IPS DF 6.9 (cell line): Measurements from ENCODE around the gene HS1BP3.

ENCODE experiments used
- DNase-seq: peaks from one replicate; pipeline ENCODE4 v3.0.0-alpha.2; 2013; ENCODE audit warnings: low read depth, low spot score
- H3K27ac ChIP-seq: one replicate; pipeline ENCODE4 v1.5.1; 2013; ENCODE audit warnings: low read length, control low read depth
- H3K27me3 ChIP-seq: 2 replicates; pipeline ENCODE4 v1.6.1; 2013; ENCODE audit warnings: mild to moderate bottlenecking, low read length; ENCODE audit not compliant: control insufficient read depth, insufficient read depth
- H3K36me3 ChIP-seq: 2 replicates; pipeline ENCODE4 v1.6.1; 2013; ENCODE audit warnings: low read length; ENCODE audit not compliant: control insufficient read depth, insufficient read depth
- H3K4me1 ChIP-seq: 2 replicates; pipeline ENCODE4 v1.6.1; 2013; ENCODE audit warnings: low read length; ENCODE audit not compliant: control insufficient read depth, insufficient read depth
- H3K4me3 ChIP-seq: 2 replicates; pipeline ENCODE4 v1.5.1; 2013; ENCODE audit warnings: mild to moderate bottlenecking, low read length
- H3K9me3 ChIP-seq: 2 replicates; pipeline ENCODE4 v1.6.1; 2013; ENCODE audit warnings: low read length, inconsistent platforms; ENCODE audit not compliant: control insufficient read depth, insufficient read depth
- whole genome bisulfite sequencing: extraction: QIAGEN DNeasy Blood & Tissue Kit; methylation state at CpG from one replicate; pipeline ENCODE4 v1.1.7; 2013; ENCODE audit warnings: mixed read lengths, missing lambda C conversion rate; ENCODE audit not compliant: insufficient read length, insufficient coverage; 5-methylcytosine and 5-hydroxymethylcytosine counted together

HS1BP3 gene

DNA sequence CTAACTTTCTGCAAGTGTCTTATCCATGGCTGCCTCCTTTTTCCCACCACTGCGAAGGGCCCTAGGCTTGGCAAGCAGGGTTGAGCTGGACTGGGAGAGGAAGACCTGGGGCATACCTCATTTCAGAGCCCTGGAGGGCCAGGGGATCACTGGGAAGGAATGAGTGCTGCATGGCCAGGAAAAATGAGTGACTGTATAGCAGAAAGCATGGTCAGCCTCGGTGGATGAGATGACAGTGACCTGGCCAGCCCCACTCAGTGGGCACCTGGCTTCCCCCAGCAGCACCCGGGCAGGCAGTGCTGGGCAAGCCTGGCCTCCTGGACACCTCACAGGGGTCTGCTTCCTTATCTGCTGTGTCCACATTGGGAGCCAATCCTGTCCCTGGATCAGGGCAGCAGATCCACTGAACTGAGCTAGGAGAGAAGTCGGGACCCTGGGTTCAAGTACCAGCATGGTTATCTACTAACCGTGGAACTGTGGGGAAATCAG, 76.4 kb downstream of the HS1BP3 start:
- H3K4me1 ChIP-seq = no peaks in the 10 kb centered on the region
- no peaks in the 10 kb centered on the region for H3K36me3 ChIP-seq
- no peak overlapping the region for H3K4me3 ChIP-seq
- H3K27ac ChIP-seq = no peak overlapping the region
- no CpG with 5 or more reads among the region's 5 CpGs for WGBS
- DNase-seq = no peak
- H3K27me3 ChIP-seq = no peaks in the 10 kb centered on the region
- H3K9me3 ChIP-seq = no peaks in the 10 kb centered on the region

DNA sequence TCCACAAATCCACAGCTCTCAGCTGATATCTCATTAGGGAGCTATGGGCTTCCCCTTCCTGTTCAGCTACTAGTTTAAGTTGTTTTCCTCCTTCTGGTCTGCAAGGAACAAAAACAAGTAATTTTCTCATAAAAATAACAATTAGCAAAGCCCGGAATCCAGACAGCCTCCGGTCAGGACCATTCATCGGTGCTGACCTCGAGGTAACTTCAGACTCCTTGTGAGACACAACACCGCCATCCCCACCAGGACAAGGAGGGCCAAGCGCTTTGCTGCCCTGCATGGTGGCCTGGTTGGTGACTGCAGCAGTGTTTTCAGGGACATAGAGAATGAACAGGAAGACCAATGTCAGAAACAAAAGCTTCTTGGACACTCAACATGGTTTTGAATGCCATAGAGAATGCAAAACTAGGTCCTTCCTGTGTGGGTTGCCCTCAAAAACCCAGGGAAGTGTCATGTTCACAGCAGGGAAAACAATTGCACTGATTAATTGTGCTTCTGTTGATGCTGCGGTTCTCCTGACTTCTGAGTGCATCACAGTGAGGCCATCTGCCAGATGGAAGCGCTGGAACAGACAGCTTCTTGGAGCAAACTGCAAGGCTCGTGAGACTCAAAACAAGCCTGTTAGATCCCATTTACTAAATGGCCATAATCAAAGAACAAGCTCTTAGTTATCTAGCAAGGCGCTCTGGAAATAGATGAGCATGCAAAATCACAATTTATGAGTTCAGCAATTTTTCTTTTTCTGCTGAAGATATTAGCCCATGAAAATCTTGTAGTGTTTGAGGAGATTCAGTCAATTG, 77.1 kb downstream of the HS1BP3 start:
- DNase-seq = no peak
- no CpG with 5 or more reads among the region's 10 CpGs for WGBS
- no peak overlapping the region for H3K27ac ChIP-seq
- H3K4me3 ChIP-seq = no peak overlapping the region
- no peaks in the 10 kb centered on the region for H3K4me1 ChIP-seq
- H3K9me3 ChIP-seq = no peaks in the 10 kb centered on the region
- H3K36me3 ChIP-seq = no peaks in the 10 kb centered on the region
- no peaks in the 10 kb centered on the region for H3K27me3 ChIP-seq

DNA sequence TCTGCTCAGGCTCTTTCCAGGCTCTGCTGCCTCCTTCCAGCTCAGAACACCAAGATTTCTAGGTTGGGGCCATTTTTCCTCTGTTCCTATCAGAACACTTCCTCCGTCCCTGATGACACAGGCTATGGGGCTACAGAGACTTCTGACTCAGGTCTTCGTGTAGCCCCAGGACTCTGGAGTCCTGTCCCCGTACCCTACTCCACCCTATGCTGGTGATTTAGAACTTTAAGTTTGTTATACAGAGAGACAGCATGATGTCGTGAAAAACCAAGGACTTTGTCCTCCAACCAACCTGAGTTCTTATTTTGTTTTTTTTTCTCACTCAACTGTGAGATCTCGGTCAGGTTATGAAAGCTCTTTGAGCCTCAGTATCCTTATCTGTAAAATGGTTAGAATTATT, 78.7 kb downstream of the HS1BP3 start:
- Histone ChIP-seq H3K27ac (no peak overlapping the region), H3K4me3 (no peak overlapping the region), H3K27me3 (no peaks in the 10 kb centered on the region), H3K4me1 (peaks cover 3% of the 10 kb centered on the region; the same call in 1 of the 2 replicates), H3K36me3 (no peaks in the 10 kb centered on the region), H3K9me3 (no peaks in the 10 kb centered on the region)
- no peak for DNase-seq
- no CpG with 5 or more reads among the region's 5 CpGs for WGBS

DNA sequence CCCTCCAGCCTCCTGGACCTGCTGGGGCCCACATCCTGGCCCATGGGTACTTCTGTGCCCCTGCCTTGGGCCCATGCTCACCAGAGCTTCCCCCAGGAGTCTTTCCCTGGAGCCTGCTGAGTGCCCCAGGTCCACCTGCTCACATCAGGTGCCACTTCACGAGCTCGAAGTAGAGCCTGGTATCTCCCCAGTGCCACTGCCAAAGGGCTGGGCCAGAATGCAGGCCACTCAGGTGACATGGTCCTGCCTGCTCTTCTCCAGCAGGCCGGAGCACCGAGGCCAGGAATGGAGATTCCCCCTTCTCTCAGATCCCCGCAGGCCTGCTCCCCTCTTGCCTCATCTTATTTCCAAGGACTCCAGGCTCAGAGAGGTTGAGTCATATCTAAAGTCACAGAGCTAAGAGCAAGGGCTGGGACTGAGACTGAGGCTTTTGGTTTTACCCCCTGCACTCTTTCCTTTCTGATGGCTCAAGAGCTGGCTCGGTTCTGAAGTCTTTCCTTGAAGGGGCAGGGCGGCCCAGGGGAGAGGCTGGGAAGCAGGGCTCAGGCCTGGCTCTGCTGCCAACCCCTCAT, 79.2 kb downstream of the HS1BP3 start:
- no peak for DNase-seq
- WGBS = no CpG with 5 or more reads among the region's 7 CpGs
- Histone ChIP-seq H3K4me3 (no peak overlapping the region), H3K27me3 (no peaks in the 10 kb centered on the region), H3K9me3 (no peaks in the 10 kb centered on the region), H3K27ac (no peak overlapping the region), H3K4me1 (peaks cover 3% of the 10 kb centered on the region; the same call in 1 of the 2 replicates), H3K36me3 (no peaks in the 10 kb centered on the region)

DNA sequence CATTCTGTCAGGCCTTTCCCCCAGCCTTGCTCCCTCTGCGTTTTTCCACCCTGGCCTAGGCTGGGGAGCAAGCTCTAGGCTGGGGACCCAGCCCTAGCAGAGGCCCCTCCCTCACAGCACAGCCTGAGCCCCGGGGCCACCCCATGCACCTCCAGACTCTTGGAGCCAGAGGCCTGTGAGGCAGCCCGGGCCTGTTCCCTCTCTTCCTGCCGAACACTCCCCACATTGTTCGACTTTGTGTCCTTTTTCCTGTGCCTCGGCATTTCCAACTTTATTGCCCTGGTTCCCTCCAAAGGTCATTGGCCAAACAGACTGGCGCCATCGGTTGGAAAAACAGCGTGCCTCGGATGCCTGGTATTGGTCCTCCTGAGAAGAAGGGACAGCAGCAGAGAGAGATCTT, 79.7 kb downstream of the HS1BP3 start:
- DNase-seq = no peak
- Histone ChIP-seq H3K27ac (no peak overlapping the region), H3K4me1 (peaks cover 3% of the 10 kb centered on the region; the same call in 1 of the 2 replicates), H3K36me3 (no peaks in the 10 kb centered on the region), H3K9me3 (no peaks in the 10 kb centered on the region), H3K27me3 (no peaks in the 10 kb centered on the region), H3K4me3 (no peak overlapping the region)
- no CpG with 5 or more reads among the region's 10 CpGs for WGBS

DNA sequence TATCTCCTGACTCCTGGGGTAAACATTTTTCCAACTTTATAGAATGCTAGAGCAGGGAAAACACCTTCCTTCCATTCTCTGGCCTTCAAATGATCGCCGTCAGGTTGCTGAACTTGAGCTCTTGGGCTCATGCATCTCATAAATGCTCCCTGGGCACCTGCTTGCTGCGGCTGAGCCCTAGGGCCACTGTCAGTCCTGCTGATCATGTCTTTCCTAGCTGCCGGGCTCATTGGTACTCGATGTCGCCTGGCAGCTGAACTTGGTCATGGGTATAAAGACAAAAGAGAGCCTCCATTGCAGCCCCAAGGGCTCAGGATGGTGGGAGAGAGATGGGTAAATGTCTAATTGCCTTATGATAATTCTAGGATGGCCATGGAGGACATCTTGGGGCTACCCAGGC, 80.6 kb downstream of the HS1BP3 start:
- no peaks in the 10 kb centered on the region for H3K27me3 ChIP-seq
- no CpG with 5 or more reads among the region's 6 CpGs for WGBS
- no peaks in the 10 kb centered on the region for H3K9me3 ChIP-seq
- no peak overlapping the region for H3K4me3 ChIP-seq
- H3K36me3 ChIP-seq = no peaks in the 10 kb centered on the region
- DNase-seq = no peak
- H3K4me1 ChIP-seq = peaks cover 3% of the 10 kb centered on the region; the same call in 1 of the 2 replicates
- H3K27ac ChIP-seq = no peak overlapping the region

DNA sequence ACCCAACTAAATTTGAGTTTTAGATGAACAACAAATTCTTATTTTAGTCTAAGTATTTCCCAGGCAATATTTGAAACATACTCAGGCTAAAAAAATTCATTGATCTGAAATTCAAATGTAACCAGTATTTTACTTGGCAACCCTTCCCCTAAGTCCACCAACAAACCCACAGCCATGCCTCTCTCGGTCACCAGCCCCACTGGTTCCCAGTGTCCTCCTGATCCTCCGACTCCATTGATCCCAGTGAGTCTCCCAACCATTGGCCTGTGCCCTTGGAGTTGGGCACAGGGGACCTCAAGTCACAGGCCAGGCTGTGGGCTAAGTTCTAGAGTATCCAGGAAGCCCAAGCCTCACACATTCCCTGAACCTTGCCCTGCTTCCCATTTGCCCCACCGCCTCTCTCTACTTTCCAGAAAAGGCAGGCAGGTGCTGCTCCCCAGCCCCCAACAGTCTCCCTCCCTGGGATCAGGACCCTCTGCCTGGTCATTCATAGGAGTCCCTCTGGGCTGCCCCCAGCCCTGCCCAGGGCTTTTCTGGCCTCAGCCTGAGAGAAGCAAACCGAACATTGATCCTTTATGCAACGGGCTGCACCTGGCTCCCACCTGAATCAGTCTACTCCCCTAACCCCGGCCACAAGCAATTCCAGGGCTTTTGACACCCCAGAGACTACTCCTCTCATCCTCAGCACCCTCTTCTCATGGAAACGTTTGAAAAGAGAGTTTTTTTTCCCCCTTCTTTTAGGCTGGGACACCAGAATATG, 81.3 kb downstream of the HS1BP3 start:
- Histone ChIP-seq H3K9me3 (no peaks in the 10 kb centered on the region), H3K4me1 (peaks cover 3% of the 10 kb centered on the region; the same call in 1 of the 2 replicates), H3K27me3 (no peaks in the 10 kb centered on the region), H3K4me3 (no peak overlapping the region), H3K36me3 (no peaks in the 10 kb centered on the region), H3K27ac (no peak overlapping the region)
- WGBS = no CpG with 5 or more reads among the region's 7 CpGs
- no peak for DNase-seq

DNA sequence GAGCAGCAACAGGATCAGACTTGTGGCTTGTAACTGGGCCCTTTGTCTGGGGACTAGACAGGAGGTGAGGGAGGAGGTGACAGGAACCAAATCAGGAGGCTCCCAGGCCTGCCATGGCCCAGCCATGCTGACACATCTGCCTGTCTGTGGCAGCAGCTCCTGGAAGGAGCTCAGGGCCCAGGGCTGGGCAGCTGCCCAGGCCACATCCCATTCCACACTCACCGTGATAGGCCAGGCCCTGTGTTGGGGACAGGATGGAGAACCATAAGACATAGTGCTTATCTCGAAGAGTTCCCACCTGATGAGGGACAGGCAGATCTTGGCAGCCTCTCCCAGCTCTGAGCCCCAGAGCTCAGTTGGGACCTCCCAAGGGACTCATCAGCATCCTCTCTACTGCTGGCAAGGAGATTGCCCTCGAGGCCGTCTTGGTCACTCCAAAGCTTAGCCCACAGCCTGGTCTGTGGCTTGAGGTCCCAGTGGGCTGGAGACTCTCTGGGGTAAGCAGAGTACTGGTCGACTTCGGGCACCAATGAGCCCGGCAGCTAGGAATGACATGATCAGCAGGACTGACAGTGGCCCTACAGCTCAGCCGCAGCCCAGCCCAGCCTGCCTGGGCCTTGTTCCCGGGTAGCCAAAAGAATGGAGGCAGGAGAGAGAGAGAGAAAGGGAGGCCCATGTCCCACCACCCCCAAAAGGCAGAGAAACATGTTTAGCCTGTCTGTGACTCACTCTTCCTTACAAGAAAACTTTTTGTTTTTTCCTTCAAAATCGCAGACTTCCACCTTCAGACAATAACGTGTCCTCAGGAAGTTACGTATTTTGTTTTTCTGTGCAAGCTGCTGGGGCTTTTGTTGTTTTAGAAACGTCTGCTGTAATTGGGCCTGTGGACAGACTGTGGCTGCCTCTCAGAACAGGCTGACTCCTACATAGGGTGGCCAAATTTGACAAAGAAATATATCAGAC, 82.1 kb downstream of the HS1BP3 start:
- no peak for DNase-seq
- Histone ChIP-seq H3K27ac (no peak overlapping the region), H3K9me3 (no peaks in the 10 kb centered on the region), H3K4me1 (peaks cover 3% of the 10 kb centered on the region; the same call in 1 of the 2 replicates), H3K4me3 (no peak overlapping the region), H3K27me3 (no peaks in the 10 kb centered on the region), H3K36me3 (no peaks in the 10 kb centered on the region)
- no CpG with 5 or more reads among the region's 13 CpGs for WGBS

DNA sequence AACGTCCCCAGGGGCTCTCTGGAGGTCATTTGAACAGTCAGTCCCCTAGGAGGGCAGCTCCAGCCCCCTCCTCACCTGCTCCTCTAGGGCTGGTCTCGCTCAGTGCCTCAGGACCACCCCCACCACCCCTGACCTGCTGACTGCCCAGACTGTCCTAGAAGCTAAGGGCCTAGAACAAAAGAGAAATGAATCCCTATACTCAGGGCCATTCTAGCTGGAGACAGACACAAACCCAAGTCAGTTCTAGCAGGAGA, 83.0 kb downstream of the HS1BP3 start:
- Histone ChIP-seq H3K27me3 (no peaks in the 10 kb centered on the region), H3K9me3 (no peaks in the 10 kb centered on the region), H3K4me1 (peaks cover 4% of the 10 kb centered on the region; the same call in 1 of the 2 replicates), H3K36me3 (no peaks in the 10 kb centered on the region; the same call in 1 of the 2 replicates), H3K4me3 (no peak overlapping the region), H3K27ac (no peak overlapping the region)
- DNase-seq = no peak
- WGBS = no CpG with 5 or more reads among the region's 2 CpGs
